CD8-positive, alpha-beta memory T cell (primary cell): ENCODE measurements around the gene PSMA8. TPM values are rescaled to one million over a fixed set of nuclear protein-coding genes. Genes with fewer than 3 reads are reported as not detected.
"Not testable (repeated sequence)": the region's sequence is repeated elsewhere in the genome, so short reads cannot be mapped to it uniquely, and the experiment has no call there.

Experiments used
- CTCF ChIA-PET: fragments of 350-600 bp; sonication (Branson Sonifier 250); formaldehyde crosslinking; loops from one replicate; lab custom pipeline; 2021; ENCODE audit warnings: antibody characterized with exemption; lab: Charles Lee
- POLR2A ChIA-PET: fragments of 350-600 bp; sonication (Branson Sonifier 250); formaldehyde crosslinking; loops from one replicate; lab custom pipeline; 2021; ENCODE audit warnings: antibody characterized with exemption; lab: Charles Lee
- DNase-seq, 5 donors: peaks; one replicate each; pipeline versions ENCODE4 v3.0.0 to v3.0.0-alpha.2; 2020 to 2022; ENCODE audit warnings: mixed read lengths in 1 of 5
- H3K27ac ChIP-seq: one replicate; pipeline ENCODE4 v1.7.0; 2013; ENCODE audit warnings: low read depth, mild to moderate bottlenecking, low read length, moderate library complexity
- H3K27me3 ChIP-seq: 2 replicates; pipeline ENCODE4 v1.7.0; 2013; ENCODE audit warnings: low read length, mild to moderate bottlenecking; ENCODE audit not compliant: insufficient read depth, poor library complexity, severe bottlenecking
- H3K36me3 ChIP-seq: 2 replicates; pipeline ENCODE4 v1.7.0; 2013; ENCODE audit warnings: mild to moderate bottlenecking, low read length, moderate library complexity; ENCODE audit not compliant: insufficient read depth
- H3K4me1 ChIP-seq: 2 replicates; pipeline ENCODE4 v1.7.0; 2013; ENCODE audit warnings: mild to moderate bottlenecking, low read length, moderate library complexity; ENCODE audit not compliant: insufficient read depth
- H3K4me3 ChIP-seq: 2 replicates; pipeline ENCODE4 v1.7.0; 2013; ENCODE audit warnings: mild to moderate bottlenecking, low read length
- H3K9me3 ChIP-seq: 2 replicates; pipeline ENCODE4 v1.7.0; 2013; ENCODE audit warnings: mild to moderate bottlenecking, low read length
- H3K27ac Mint-ChIP-seq, 8 donors: one replicate each; pipeline ENCODE4 v1.8.0; 2020 to 2021; ENCODE audit warnings: mixed read lengths in 8 of 8, mild to moderate bottlenecking in 6 of 8, inconsistent platforms in 3 of 8, moderate library complexity in 3 of 8
- H3K27me3 Mint-ChIP-seq, 2 donors: one replicate each; pipeline ENCODE4 v1.8.0; 2020 to 2021; ENCODE audit warnings: mixed read lengths in 2 of 2, mild to moderate bottlenecking in 1 of 2, moderate library complexity in 1 of 2
- H3K36me3 Mint-ChIP-seq, 3 donors: one replicate each; pipeline ENCODE4 v1.8.0; 2020 to 2021; ENCODE audit warnings: mixed read lengths in 3 of 3, inconsistent platforms in 1 of 3, mild to moderate bottlenecking in 1 of 3
- H3K4me1 Mint-ChIP-seq, 3 donors: one replicate each; pipeline ENCODE4 v1.8.0; 2020 to 2021; ENCODE audit warnings: mixed read lengths in 3 of 3, inconsistent platforms in 1 of 3, mild to moderate bottlenecking in 1 of 3
- H3K4me3 Mint-ChIP-seq, 7 donors: one replicate each; pipeline ENCODE4 v1.8.0; 2020 to 2021; ENCODE audit warnings: mixed read lengths in 7 of 7, mild to moderate bottlenecking in 6 of 7, moderate library complexity in 4 of 7, inconsistent platforms in 2 of 7
- H3K9me3 Mint-ChIP-seq, 5 donors: one replicate each; pipeline ENCODE4 v1.8.0; 2020 to 2022; ENCODE audit warnings: mixed read lengths in 5 of 5, mild to moderate bottlenecking in 3 of 5, moderate library complexity in 2 of 5, inconsistent platforms in 1 of 5
- polyA plus RNA-seq: library from polyadenylated mRNA; unstranded; fragments of 300-500 nt; fragmentation: Illumina TruSeq; gene quantifications from one replicate; pipeline ENCODE4 v1.2.3, GENCODE V29; 2021
- total RNA-seq, 2 experiments: library from RNA; stranded (reverse); gene quantifications; one replicate each; pipeline ENCODE4 v1.2.3, GENCODE V29; 2021

The PSMA8 gene
- total and polyA plus RNA-seq, 3 experiments from 2014 or later = 1.4 to 2.1 (median 1.7) TPM

- no peaks in the 10 kb centered on the region for H3K27me3 ChIP-seq
- no peak overlapping the region for H3K27ac Mint-ChIP-seq
Observed at GRCh38 chr18:26096852-26097251, 36.8 kb upstream of the PSMA8 start.

GRCh38 chr18:26097563-26097962 lies 36.1 kb upstream of the PSMA8 start:
- H3K27me3 ChIP-seq = no peaks in the 10 kb centered on the region
- no peak overlapping the region for H3K27ac ChIP-seq
- ChIA-PET CTCF (no interaction called here), POLR2A (no interaction called here)
- no peaks in the 10 kb centered on the region for H3K9me3 ChIP-seq
- Mint-ChIP-seq H3K4me3 (no peak overlapping the region), H3K9me3 (peaks cover 0 to 3% (median 0%) of the 10 kb centered on the region in 5 donors), H3K4me1 (no peaks in the 10 kb centered on the region), H3K36me3 (no peaks in the 10 kb centered on the region), H3K27me3 (peaks cover 0 to 3% of the 10 kb centered on the region in 2 donors), H3K27ac (no peak overlapping the region)
- H3K4me1 ChIP-seq = no peaks in the 10 kb centered on the region
- no peaks in the 10 kb centered on the region for H3K36me3 ChIP-seq
- H3K4me3 ChIP-seq = no peak overlapping the region
- DNase-seq = no peak

More at GRCh38 chr18:26096852-26097251, 36.8 kb upstream of the PSMA8 start:
- peaks cover 0 to 3% (median 0%) of the 10 kb centered on the region in 5 donors for H3K9me3 Mint-ChIP-seq
- H3K27ac ChIP-seq = no peak overlapping the region
- H3K36me3 Mint-ChIP-seq = no peaks in the 10 kb centered on the region
- H3K4me1 ChIP-seq = no peaks in the 10 kb centered on the region
- H3K27me3 Mint-ChIP-seq = peaks cover 0 to 3% of the 10 kb centered on the region in 2 donors
- CTCF ChIA-PET = no interaction called here
- H3K4me1 Mint-ChIP-seq = no peaks in the 10 kb centered on the region
- H3K36me3 ChIP-seq = no peaks in the 10 kb centered on the region
- POLR2A ChIA-PET = no interaction called here
- no peaks in the 10 kb centered on the region for H3K9me3 ChIP-seq
- no peak overlapping the region for H3K4me3 Mint-ChIP-seq
- H3K4me3 ChIP-seq = no peak overlapping the region
- no peak for DNase-seq

GRCh38 chr18:26103579-26103978 lies 30.1 kb upstream of the PSMA8 start:
- Mint-ChIP-seq H3K27ac (no peak overlapping the region), H3K36me3 (no peaks in the 10 kb centered on the region), H3K4me3 (no peak overlapping the region), H3K9me3 (no peaks in the 10 kb centered on the region), H3K27me3 (peaks cover 0 to 3% of the 10 kb centered on the region in 2 donors), H3K4me1 (no peaks in the 10 kb centered on the region)
- DNase-seq = peak in 2 of 5 donors; percentile 2 to 27
- ChIA-PET CTCF (interaction anchor here (0.7 kb wide), 1 partner anchor 20 kb away, joined by 3 read pairs; no protein-coding TSS in a partner anchor), POLR2A (no interaction called here)
- H3K36me3 ChIP-seq = no peaks in the 10 kb centered on the region
- no peak overlapping the region for H3K27ac ChIP-seq
- H3K4me1 ChIP-seq = no peaks in the 10 kb centered on the region
- no peaks in the 10 kb centered on the region for H3K9me3 ChIP-seq
- no peak overlapping the region for H3K4me3 ChIP-seq
- no peaks in the 10 kb centered on the region for H3K27me3 ChIP-seq

GRCh38 chr18:26104035-26104434 lies 29.6 kb upstream of the PSMA8 start:
- ChIA-PET POLR2A (interaction anchor here (0.7 kb wide), 1 partner anchor 114 kb away, joined by 4 read pairs; no protein-coding TSS in a partner anchor), CTCF (no interaction called here)
- Mint-ChIP-seq H3K4me1 (no peaks in the 10 kb centered on the region), H3K36me3 (no peaks in the 10 kb centered on the region), H3K27me3 (peaks cover 0 to under 1% of the 10 kb centered on the region in 2 donors), H3K9me3 (no peaks in the 10 kb centered on the region), H3K4me3 (no peak overlapping the region), H3K27ac (no peak overlapping the region)
- H3K27ac ChIP-seq = no peak overlapping the region
- no peak for DNase-seq
- H3K4me3 ChIP-seq = no peak overlapping the region
- H3K9me3 ChIP-seq = no peaks in the 10 kb centered on the region
- no peaks in the 10 kb centered on the region for H3K36me3 ChIP-seq
- no peaks in the 10 kb centered on the region for H3K4me1 ChIP-seq
- H3K27me3 ChIP-seq = no peaks in the 10 kb centered on the region

GRCh38 chr18:26119246-26119645 lies 14.4 kb upstream of the PSMA8 start:
- Mint-ChIP-seq H3K4me1 (peaks cover 7 to 13% (median 10%) of the 10 kb centered on the region in 3 donors), H3K9me3 (peaks cover 0 to 7% (median 0%) of the 10 kb centered on the region in 5 donors), H3K4me3 (no peak overlapping the region), H3K27me3 (peaks cover 14 to 50% of the 10 kb centered on the region in 2 donors), H3K27ac (peak overlapping the region in 1 of 8 donors; percentile 5), H3K36me3 (peaks cover 0 to 22% (median 0%) of the 10 kb centered on the region in 3 donors)
- Histone ChIP-seq H3K9me3 (no peaks in the 10 kb centered on the region), H3K27me3 (no peaks in the 10 kb centered on the region), H3K4me1 (no peaks in the 10 kb centered on the region), H3K36me3 (no peaks in the 10 kb centered on the region), H3K4me3 (no peak overlapping the region), H3K27ac (no peak overlapping the region)
- POLR2A ChIA-PET = no interaction called here
- CTCF ChIA-PET = no interaction called here
- no peak for DNase-seq

- no peaks in the 10 kb centered on the region for H3K27me3 ChIP-seq
- Mint-ChIP-seq H3K4me3 (no peak overlapping the region), H3K27me3 (peaks cover 10 to 42% of the 10 kb centered on the region in 2 donors), H3K27ac (no peak overlapping the region), H3K36me3 (peaks cover 0 to 15% (median 0%) of the 10 kb centered on the region in 3 donors), H3K9me3 (peaks cover 0 to 7% (median 0%) of the 10 kb centered on the region in 5 donors), H3K4me1 (peaks cover 7 to 13% (median 10%) of the 10 kb centered on the region in 3 donors)
- ChIA-PET CTCF (no interaction called here), POLR2A (no interaction called here)
- H3K9me3 ChIP-seq = no peaks in the 10 kb centered on the region
- H3K27ac ChIP-seq = no peak overlapping the region
- no peaks in the 10 kb centered on the region for H3K36me3 ChIP-seq
- no peak for DNase-seq
- H3K4me3 ChIP-seq = no peak overlapping the region
- no peaks in the 10 kb centered on the region for H3K4me1 ChIP-seq
Observed at GRCh38 chr18:26121476-26121875, 12.2 kb upstream of the PSMA8 start.

GRCh38 chr18:26121994-26122393 lies 11.7 kb upstream of the PSMA8 start:
- H3K4me3 Mint-ChIP-seq, POLR2A ChIA-PET, H3K36me3 ChIP-seq, H3K9me3 Mint-ChIP-seq, H3K4me1 ChIP-seq, H3K27ac ChIP-seq, H3K27me3 ChIP-seq, H3K9me3 ChIP-seq, H3K4me3 ChIP-seq, DNase-seq, H3K27ac Mint-ChIP-seq: not testable (repeated sequence)
- Mint-ChIP-seq H3K36me3 (peaks cover 0 to 15% (median 0%) of the 10 kb centered on the region in 3 donors), H3K27me3 (peaks cover 10 to 42% of the 10 kb centered on the region in 2 donors), H3K4me1 (peaks cover 7 to 12% (median 10%) of the 10 kb centered on the region in 3 donors)
- CTCF ChIA-PET = interaction anchor here (1.0 to 1.8 kb wide), 2 partner anchors 31 to 201 kb away, joined by 3 to 4 read pairs; no protein-coding TSS in a partner anchor

GRCh38 chr18:26127786-26128185 lies 5.9 kb upstream of the PSMA8 start:
- peaks cover 0 to 7% (median 0%) of the 10 kb centered on the region in 5 donors for H3K9me3 Mint-ChIP-seq
- no peaks in the 10 kb centered on the region for H3K27me3 ChIP-seq
- H3K36me3 Mint-ChIP-seq = peaks cover 0 to 7% (median 0%) of the 10 kb centered on the region in 3 donors
- H3K4me3 Mint-ChIP-seq = no peak overlapping the region
- no peaks in the 10 kb centered on the region for H3K4me1 ChIP-seq
- ChIA-PET POLR2A (no interaction called here), CTCF (no interaction called here)
- H3K36me3 ChIP-seq = no peaks in the 10 kb centered on the region
- H3K27me3 Mint-ChIP-seq = peaks cover 0 to 6% of the 10 kb centered on the region in 2 donors
- no peak overlapping the region for H3K27ac ChIP-seq
- no peak for DNase-seq
- no peak overlapping the region for H3K4me3 ChIP-seq
- H3K4me1 Mint-ChIP-seq = no peaks in the 10 kb centered on the region
- no peaks in the 10 kb centered on the region for H3K9me3 ChIP-seq
- no peak overlapping the region for H3K27ac Mint-ChIP-seq
